GM23338 (cell line): ENCODE results near the gene FANCC.

Experiments used
- CREB1 ChIP-seq: fragments of 250-450 bp; sonication (Bioruptor Pico); IDR thresholded peaks from 2 replicates; pipeline ENCODE4 v1.5.0; 2020; ENCODE audit warnings: low read depth, mild to moderate bottlenecking, moderate library complexity
- EZH2 ChIP-seq: fragments of 200-600 bp; sonication (generic); IDR thresholded peaks from one replicate; pipeline ENCODE4 v1.8.0; 2017; ENCODE audit warnings: antibody characterized with exemption, mild to moderate bottlenecking, low read depth; ENCODE audit not compliant: unreplicated experiment
- EZH2phosphoT487 ChIP-seq: fragments of 200-600 bp; sonication (generic); IDR thresholded peaks from one replicate; pipeline ENCODE4 v1.8.1; 2018; ENCODE audit warnings: antibody characterized with exemption; ENCODE audit not compliant: unreplicated experiment
- NANOG ChIP-seq: IDR thresholded peaks from 2 replicates; pipeline ENCODE4 v1.6.1; 2016; ENCODE audit warnings: antibody characterized with exemption, borderline replicate concordance
- POLR2AphosphoS5 ChIP-seq: IDR thresholded peaks from 2 replicates; pipeline ENCODE4 v1.6.1; 2016; ENCODE audit warnings: antibody characterized with exemption, low read depth
- REST ChIP-seq: IDR thresholded peaks from one replicate; pipeline ENCODE4 v1.6.1; 2018; ENCODE audit warnings: antibody characterized with exemption; ENCODE audit not compliant: unreplicated experiment
- TF ChIP-seq, protein P1 (sequence below), 2 experiments: fragments of 200-600 bp in 1 of 2; sonication (generic) in 1 of 2; conservative IDR thresholded peaks; 2 replicates each; pipeline versions ENCODE4 v1.5.1 to v1.6.1; 2016 to 2017; ENCODE audit warnings: antibody characterized with exemption in 2 of 2, low read depth in 2 of 2, mild to moderate bottlenecking in 2 of 2, moderate library complexity in 1 of 2

- TF ChIP-seq, protein P1, sequence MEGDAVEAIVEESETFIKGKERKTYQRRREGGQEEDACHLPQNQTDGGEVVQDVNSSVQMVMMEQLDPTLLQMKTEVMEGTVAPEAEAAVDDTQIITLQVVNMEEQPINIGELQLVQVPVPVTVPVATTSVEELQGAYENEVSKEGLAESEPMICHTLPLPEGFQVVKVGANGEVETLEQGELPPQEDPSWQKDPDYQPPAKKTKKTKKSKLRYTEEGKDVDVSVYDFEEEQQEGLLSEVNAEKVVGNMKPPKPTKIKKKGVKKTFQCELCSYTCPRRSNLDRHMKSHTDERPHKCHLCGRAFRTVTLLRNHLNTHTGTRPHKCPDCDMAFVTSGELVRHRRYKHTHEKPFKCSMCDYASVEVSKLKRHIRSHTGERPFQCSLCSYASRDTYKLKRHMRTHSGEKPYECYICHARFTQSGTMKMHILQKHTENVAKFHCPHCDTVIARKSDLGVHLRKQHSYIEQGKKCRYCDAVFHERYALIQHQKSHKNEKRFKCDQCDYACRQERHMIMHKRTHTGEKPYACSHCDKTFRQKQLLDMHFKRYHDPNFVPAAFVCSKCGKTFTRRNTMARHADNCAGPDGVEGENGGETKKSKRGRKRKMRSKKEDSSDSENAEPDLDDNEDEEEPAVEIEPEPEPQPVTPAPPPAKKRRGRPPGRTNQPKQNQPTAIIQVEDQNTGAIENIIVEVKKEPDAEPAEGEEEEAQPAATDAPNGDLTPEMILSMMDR (conservative IDR thresholded peaks at IDR 0.05; ENCODE audit: low read depth in 2 of 2), result no peak
- TF ChIP-seq POLR2AphosphoS5 (no peak), NANOG (no peak), REST (no peak), EZH2phosphoT487 (no peak), EZH2 (no peak), CREB1 (CRISPR knock-in tag) (no peak)
Measured at GRCh38 chr9:95049761-95050160, 267.7 kb downstream of the FANCC start.
